ENCODE data around the gene HACD1. TPM values are rescaled to one million over a fixed set of nuclear protein-coding genes. Genes with fewer than 3 reads are reported as not detected.

Gene HACD1
- total and polyA plus RNA-seq, 2 donors (not counting 3 experiments of a cell fraction or from before 2014, with no cell fraction given), result 17.4 to 25.2 TPM

DNA sequence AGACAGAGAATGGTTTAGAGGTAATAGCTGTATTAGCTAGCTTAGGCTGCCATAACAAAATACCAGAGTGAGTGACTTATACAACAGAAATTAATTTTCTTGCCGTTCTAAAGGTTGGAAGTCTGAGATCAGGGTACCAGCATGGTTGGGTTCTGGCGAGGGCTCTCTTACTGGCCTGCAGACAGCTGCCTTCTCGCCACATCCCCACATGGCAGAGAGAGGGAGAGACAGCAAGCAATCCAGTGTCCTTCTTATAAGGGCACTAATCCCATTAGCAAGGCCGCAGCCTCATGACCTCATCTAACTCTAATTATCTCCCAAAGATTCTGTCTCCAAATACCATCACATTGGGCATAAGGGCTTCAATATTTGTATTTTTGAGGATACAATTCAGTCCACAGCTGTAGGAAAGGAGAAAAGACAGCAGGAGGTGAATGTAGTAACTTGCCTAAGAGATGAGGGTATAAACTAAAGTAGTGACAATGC, 23.2 kb upstream of the HACD1 start:
- H3K9ac ChIP-seq (replicated peaks; ENCODE audit: extremely low read depth, insufficient read depth, low read length), result no peak overlapping the region
- H3K4me2 ChIP-seq (ENCODE audit: insufficient read depth, low read length), result no peak overlapping the region
- TF ChIP-seq, protein P1, sequence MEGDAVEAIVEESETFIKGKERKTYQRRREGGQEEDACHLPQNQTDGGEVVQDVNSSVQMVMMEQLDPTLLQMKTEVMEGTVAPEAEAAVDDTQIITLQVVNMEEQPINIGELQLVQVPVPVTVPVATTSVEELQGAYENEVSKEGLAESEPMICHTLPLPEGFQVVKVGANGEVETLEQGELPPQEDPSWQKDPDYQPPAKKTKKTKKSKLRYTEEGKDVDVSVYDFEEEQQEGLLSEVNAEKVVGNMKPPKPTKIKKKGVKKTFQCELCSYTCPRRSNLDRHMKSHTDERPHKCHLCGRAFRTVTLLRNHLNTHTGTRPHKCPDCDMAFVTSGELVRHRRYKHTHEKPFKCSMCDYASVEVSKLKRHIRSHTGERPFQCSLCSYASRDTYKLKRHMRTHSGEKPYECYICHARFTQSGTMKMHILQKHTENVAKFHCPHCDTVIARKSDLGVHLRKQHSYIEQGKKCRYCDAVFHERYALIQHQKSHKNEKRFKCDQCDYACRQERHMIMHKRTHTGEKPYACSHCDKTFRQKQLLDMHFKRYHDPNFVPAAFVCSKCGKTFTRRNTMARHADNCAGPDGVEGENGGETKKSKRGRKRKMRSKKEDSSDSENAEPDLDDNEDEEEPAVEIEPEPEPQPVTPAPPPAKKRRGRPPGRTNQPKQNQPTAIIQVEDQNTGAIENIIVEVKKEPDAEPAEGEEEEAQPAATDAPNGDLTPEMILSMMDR (IDR thresholded peaks at IDR 0.05; ENCODE audit: extremely low read depth in 1 of 2, insufficient read depth in 1 of 2, low read depth in 1 of 2, low read length in 2 of 2), result no peak
- no peak for TF ChIP-seq POLR2AphosphoS5 (IDR thresholded peaks at IDR 0.05; ENCODE audit: insufficient read depth, low read depth, low read length)
- no peak for TF ChIP-seq GATA2 (IDR thresholded peaks at IDR 0.05; ENCODE audit: insufficient read depth, insufficient read length, low read depth, low read length)
- no peak for TF ChIP-seq POLR2A (IDR thresholded peaks at IDR 0.05; ENCODE audit: low read depth, low read length)
- no peak for FAIRE-seq
- peaks cover 12% of the 10 kb centered on the region for H3K4me1 ChIP-seq (ENCODE audit: control insufficient read depth, extremely low read depth, insufficient read depth, low read length)
- intact Hi-C loops (cut with micrococcal nuclease), result loop anchor here (5.0 kb wide), 1 partner anchor 197 kb away; no protein-coding TSS in a partner anchor
- BruUV-seq (replicated peaks), result no TSS peak
- no peaks in the 10 kb centered on the region for H3K9me1 ChIP-seq (replicated peaks; ENCODE audit: control insufficient read depth, extremely low read depth, insufficient read depth, low read length)
- H2AFZ ChIP-seq (ENCODE audit: low read depth, low read length), result no peak overlapping the region
- dilution Hi-C loops (cut with MboI; ENCODE audit: extremely low pct_ligation_motif_present, low sequenced_read_pairs), result no loop called here
- no peaks in the 10 kb centered on the region for H3K27me3 ChIP-seq (ENCODE audit: control insufficient read depth in 2 of 2, insufficient read depth in 2 of 2, low read length in 2 of 2)
- H3K79me2 ChIP-seq (ENCODE audit: control insufficient read depth, insufficient read depth, low read length), result peaks cover 16% of the 10 kb centered on the region
- H3K9me3 ChIP-seq (replicated peaks; ENCODE audit: control insufficient read depth, insufficient read depth, low read length), result no peaks in the 10 kb centered on the region
- ChIA-PET POLR2A (no interaction called here), CTCF (no interaction called here)
- H3K4me3 ChIP-seq (replicated peaks in 1 of 3; ENCODE audit: insufficient read depth in 1 of 3, low read depth in 1 of 3, low read length in 3 of 3), result no peak overlapping the region
- H3K36me3 ChIP-seq (ENCODE audit: control insufficient read depth in 2 of 2, extremely low read depth in 1 of 2, insufficient read depth in 2 of 2, low read length in 2 of 2), result no peaks in the 10 kb centered on the region
- H4K20me1 ChIP-seq (replicated peaks; ENCODE audit: control insufficient read depth, extremely low read depth, insufficient read depth, low read length), result no peaks in the 10 kb centered on the region
- no peak overlapping the region for H3K27ac ChIP-seq (ENCODE audit: insufficient read depth, low read depth, low read length)
- no peak for DNase-seq (ENCODE audit: low read depth, low spot score)

DNA sequence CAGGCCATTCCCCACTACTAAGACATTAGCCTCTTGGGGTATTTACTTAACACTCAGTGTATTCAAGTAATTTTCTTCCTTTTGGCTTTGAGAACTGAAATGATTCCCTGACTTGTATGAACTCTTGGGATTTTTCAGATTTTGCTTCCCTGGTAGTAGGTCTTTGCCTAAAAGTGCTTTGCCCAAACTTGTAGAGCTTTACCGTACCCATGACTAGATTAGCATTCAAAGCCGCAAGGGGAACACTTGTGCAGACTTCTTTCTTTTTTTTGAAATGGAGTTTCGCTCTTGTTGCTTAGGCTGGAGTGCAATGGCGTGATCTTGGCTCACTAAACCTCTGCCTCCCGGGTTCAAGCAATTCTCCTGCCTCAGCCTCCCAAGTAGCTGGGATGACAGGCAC, 20.7 kb upstream of the HACD1 start:
- dilution Hi-C loops (cut with MboI; ENCODE audit: extremely low pct_ligation_motif_present, low sequenced_read_pairs), result no loop called here
- POLR2A ChIA-PET, result no interaction called here

More for the DNA sequence above, 20.7 kb upstream of the HACD1 start:
- TF ChIP-seq MYC (IDR thresholded peaks at IDR 0.05; ENCODE audit: low read depth, low read length), result no peak
- no peak for TF ChIP-seq GATA2 (IDR thresholded peaks at IDR 0.05; ENCODE audit: insufficient read depth, insufficient read length, low read depth, low read length)
- TF ChIP-seq POLR2A (IDR thresholded peaks at IDR 0.05; ENCODE audit: low read depth, low read length), result no peak
- TF ChIP-seq FOS (IDR thresholded peaks at IDR 0.05; ENCODE audit: borderline replicate concordance, insufficient read depth, low read length), result no peak
- TF ChIP-seq EZH2 (IDR thresholded peaks at IDR 0.05; ENCODE audit: borderline replicate concordance, low read depth, low read length, severe bottlenecking), result no peak
- TF ChIP-seq POLR2AphosphoS5 (IDR thresholded peaks at IDR 0.05; ENCODE audit: insufficient read depth, low read depth, low read length), result no peak
- Histone ChIP-seq H3K79me2 (ENCODE audit: control insufficient read depth, insufficient read depth, low read length) (peaks cover 2% of the 10 kb centered on the region), H3K9me1 (replicated peaks; ENCODE audit: control insufficient read depth, extremely low read depth, insufficient read depth, low read length) (no peaks in the 10 kb centered on the region), H4K20me1 (replicated peaks; ENCODE audit: control insufficient read depth, extremely low read depth, insufficient read depth, low read length) (no peaks in the 10 kb centered on the region), H3K36me3 (ENCODE audit: control insufficient read depth in 2 of 2, extremely low read depth in 1 of 2, insufficient read depth in 2 of 2, low read length in 2 of 2) (no peaks in the 10 kb centered on the region), H3K27me3 (ENCODE audit: control insufficient read depth in 2 of 2, insufficient read depth in 2 of 2, low read length in 2 of 2) (no peaks in the 10 kb centered on the region), H3K27ac (ENCODE audit: insufficient read depth, low read depth, low read length) (no peak overlapping the region), H3K4me3 (replicated peaks in 1 of 3; ENCODE audit: insufficient read depth in 1 of 3, low read depth in 1 of 3, low read length in 3 of 3) (no peak overlapping the region), H3K4me2 (ENCODE audit: insufficient read depth, low read length) (no peak overlapping the region), H2AFZ (ENCODE audit: low read depth, low read length) (no peak overlapping the region), H3K9ac (replicated peaks; ENCODE audit: extremely low read depth, insufficient read depth, low read length) (no peak overlapping the region), H3K9me3 (replicated peaks; ENCODE audit: control insufficient read depth, insufficient read depth, low read length) (no peaks in the 10 kb centered on the region), H3K4me1 (ENCODE audit: control insufficient read depth, extremely low read depth, insufficient read depth, low read length) (peaks cover 3% of the 10 kb centered on the region)
- no TSS peak for BruUV-seq (replicated peaks)
- DNase-seq (ENCODE audit: low read depth, low spot score) (no peak), FAIRE-seq (no peak)
- CTCF ChIA-PET, result no interaction called here
- intact Hi-C loops (cut with micrococcal nuclease), result no loop called here

Data from endothelial cell of umbilical vein (primary cell).